Endodermal cell (in vitro differentiated cells): ENCODE data around the gene ACOT8. TPM values are rescaled to one million over a fixed set of nuclear protein-coding genes. Genes with fewer than 3 reads are reported as not detected.
A peak's percentile ranks its signal among the peaks of the same experiment; 100 is the strongest.
"Not testable (repeated sequence)": the region's sequence is repeated elsewhere in the genome, so short reads cannot be mapped to it uniquely, and the experiment has no call there.

Experiments
- DNase-seq: peaks from one replicate; pipeline ENCODE4 v3.0.0-alpha.2; 2017
- H3K27ac ChIP-seq: 2 replicates; pipeline ENCODE4 v1.5.1; 2013; ENCODE audit warnings: mild to moderate bottlenecking, low read depth, low read length, moderate library complexity
- H3K27me3 ChIP-seq: 2 replicates; pipeline ENCODE4 v1.6.1; 2013; ENCODE audit warnings: mild to moderate bottlenecking, low read length, moderate library complexity; ENCODE audit not compliant: insufficient read depth, control insufficient read depth, poor library complexity, severe bottlenecking
- H3K36me3 ChIP-seq: 2 replicates; pipeline ENCODE4 v1.7.0; 2013; ENCODE audit warnings: mild to moderate bottlenecking, low read length, moderate library complexity; ENCODE audit not compliant: control insufficient read depth, insufficient read depth
- H3K4me1 ChIP-seq: one replicate; pipeline ENCODE4 v1.7.0; 2013; ENCODE audit warnings: low read length; ENCODE audit not compliant: control insufficient read depth, insufficient read depth
- H3K4me3 ChIP-seq: 2 replicates; pipeline ENCODE4 v1.5.1; 2013; ENCODE audit warnings: mild to moderate bottlenecking, low read length, moderate library complexity
- H3K9ac ChIP-seq: 2 replicates; pipeline ENCODE4 v1.6.1; 2013; ENCODE audit warnings: mild to moderate bottlenecking, low read length, moderate library complexity; ENCODE audit not compliant: poor library complexity, severe bottlenecking; ENCODE audit errors: extremely low read depth
- H3K9me3 ChIP-seq: 2 replicates; pipeline ENCODE4 v1.6.1; 2013; ENCODE audit warnings: mild to moderate bottlenecking, low read length, moderate library complexity; ENCODE audit not compliant: control insufficient read depth
- H3K27ac Mint-ChIP-seq: 2 replicates; pipeline ENCODE4 v1.8.0; 2020; ENCODE audit warnings: mixed read lengths
- H3K27me3 Mint-ChIP-seq: 2 replicates; pipeline ENCODE4 v1.8.0; 2021; ENCODE audit warnings: mild to moderate bottlenecking, mixed read lengths; ENCODE audit not compliant: insufficient read depth
- H3K36me3 Mint-ChIP-seq: 2 replicates; pipeline ENCODE4 v1.8.0; 2020; ENCODE audit warnings: low read depth, mixed read lengths
- H3K4me1 Mint-ChIP-seq: 2 replicates; pipeline ENCODE4 v1.8.0; 2020; ENCODE audit warnings: mixed read lengths
- H3K4me3 Mint-ChIP-seq: 2 replicates; pipeline ENCODE4 v1.8.0; 2020; ENCODE audit warnings: mild to moderate bottlenecking, moderate library complexity, mixed read lengths
- H3K9me3 Mint-ChIP-seq: 2 replicates; pipeline ENCODE4 v1.8.0; 2020; ENCODE audit warnings: mild to moderate bottlenecking, mixed read lengths
- WGBS, 2 experiments: methylation state at CpG; one replicate each; pipeline versions ENCODE4 v1.1.5 to v1.1.7; 2013; ENCODE audit warnings: missing lambda C conversion rate in 2 of 2, mixed read lengths in 1 of 2; ENCODE audit not compliant: insufficient coverage in 1 of 2, insufficient read length in 1 of 2; 5-methylcytosine and 5-hydroxymethylcytosine counted together
- total RNA-seq, 2 donors: library from RNA; stranded (reverse); fragmentation: NEBNext Ultra II Directional in 1 of 2; extraction: Animal tissue kit (Norgen Biotek cat#: 25700) in 1 of 2; gene quantifications; 2 replicates in 1 of 2; 3 replicates in 1 of 2; pipeline ENCODE4 v1.2.1, GENCODE V29; 2021
- TF ChIP-seq, protein P1 (sequence below): fragments of 200-600 bp; sonication (generic); conservative IDR thresholded peaks from 2 replicates; pipeline ENCODE4 v1.5.0; 2021; ENCODE audit warnings: antibody characterized with exemption, mild to moderate bottlenecking

The ACOT8 gene
- total RNA-seq, 2 donors from 2014 or later, result 24.3 to 27.9 TPM

DNA sequence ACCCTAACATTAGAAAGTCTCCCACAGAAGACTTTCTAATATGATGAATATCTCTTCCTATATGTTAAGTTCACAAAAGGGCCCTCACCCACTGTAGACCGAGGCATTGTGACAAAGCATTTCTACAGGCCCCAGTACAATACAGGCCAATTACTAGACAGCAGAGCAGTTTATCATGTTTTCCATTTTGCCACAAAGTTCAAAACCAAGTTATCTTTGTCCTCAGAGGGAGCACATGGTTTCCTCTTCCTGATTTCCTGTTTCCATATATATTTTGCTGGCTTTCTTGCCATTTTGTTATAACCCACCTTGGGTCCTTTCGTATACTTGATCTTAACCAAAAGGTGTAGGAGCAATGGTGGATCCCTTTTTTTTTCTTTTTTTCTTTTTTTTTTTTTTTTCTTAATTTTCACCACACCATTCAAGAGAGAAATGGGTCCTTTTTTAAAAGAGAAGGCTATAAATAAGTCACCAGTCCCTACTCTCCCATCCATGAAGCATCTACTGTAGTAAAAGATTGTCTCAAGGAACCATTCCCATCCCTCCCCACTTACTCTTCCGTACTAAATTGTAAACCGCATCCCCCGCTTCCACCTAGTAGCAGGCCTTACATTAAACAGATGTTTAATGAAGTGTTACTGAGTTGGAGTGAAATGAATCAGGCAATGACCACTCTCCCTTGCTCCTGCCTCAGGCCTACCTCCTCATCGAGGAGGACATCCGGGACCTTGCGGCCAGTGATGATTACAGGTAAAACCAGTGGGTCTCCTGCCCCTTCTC, 46.8 kb downstream of the ACOT8 start:
- no peak for DNase-seq
- peaks cover 3% of the 10 kb centered on the region for H3K4me1 ChIP-seq
- H3K27me3 ChIP-seq, result no peaks in the 10 kb centered on the region
- no peak overlapping the region for H3K4me3 ChIP-seq
- H3K36me3 ChIP-seq, result peaks cover 74% of the 10 kb centered on the region
- 95 to 100% methylated on average over 5 to 7 of the region's 8 CpGs for WGBS, 2 experiments
- H3K27ac Mint-ChIP-seq, result no peak overlapping the region
- H3K27ac ChIP-seq, result no peak overlapping the region
- H3K36me3 Mint-ChIP-seq, result peaks cover 51% of the 10 kb centered on the region
- H3K4me3 Mint-ChIP-seq, result no peak overlapping the region
- no peaks in the 10 kb centered on the region for H3K9me3 Mint-ChIP-seq
- H3K4me1 Mint-ChIP-seq, result peaks cover 9% of the 10 kb centered on the region
- no peaks in the 10 kb centered on the region for H3K27me3 Mint-ChIP-seq
- H3K9me3 ChIP-seq, result no peaks in the 10 kb centered on the region
- TF ChIP-seq, protein P1, sequence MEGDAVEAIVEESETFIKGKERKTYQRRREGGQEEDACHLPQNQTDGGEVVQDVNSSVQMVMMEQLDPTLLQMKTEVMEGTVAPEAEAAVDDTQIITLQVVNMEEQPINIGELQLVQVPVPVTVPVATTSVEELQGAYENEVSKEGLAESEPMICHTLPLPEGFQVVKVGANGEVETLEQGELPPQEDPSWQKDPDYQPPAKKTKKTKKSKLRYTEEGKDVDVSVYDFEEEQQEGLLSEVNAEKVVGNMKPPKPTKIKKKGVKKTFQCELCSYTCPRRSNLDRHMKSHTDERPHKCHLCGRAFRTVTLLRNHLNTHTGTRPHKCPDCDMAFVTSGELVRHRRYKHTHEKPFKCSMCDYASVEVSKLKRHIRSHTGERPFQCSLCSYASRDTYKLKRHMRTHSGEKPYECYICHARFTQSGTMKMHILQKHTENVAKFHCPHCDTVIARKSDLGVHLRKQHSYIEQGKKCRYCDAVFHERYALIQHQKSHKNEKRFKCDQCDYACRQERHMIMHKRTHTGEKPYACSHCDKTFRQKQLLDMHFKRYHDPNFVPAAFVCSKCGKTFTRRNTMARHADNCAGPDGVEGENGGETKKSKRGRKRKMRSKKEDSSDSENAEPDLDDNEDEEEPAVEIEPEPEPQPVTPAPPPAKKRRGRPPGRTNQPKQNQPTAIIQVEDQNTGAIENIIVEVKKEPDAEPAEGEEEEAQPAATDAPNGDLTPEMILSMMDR, result no peak
- no peak overlapping the region for H3K9ac ChIP-seq

DNA sequence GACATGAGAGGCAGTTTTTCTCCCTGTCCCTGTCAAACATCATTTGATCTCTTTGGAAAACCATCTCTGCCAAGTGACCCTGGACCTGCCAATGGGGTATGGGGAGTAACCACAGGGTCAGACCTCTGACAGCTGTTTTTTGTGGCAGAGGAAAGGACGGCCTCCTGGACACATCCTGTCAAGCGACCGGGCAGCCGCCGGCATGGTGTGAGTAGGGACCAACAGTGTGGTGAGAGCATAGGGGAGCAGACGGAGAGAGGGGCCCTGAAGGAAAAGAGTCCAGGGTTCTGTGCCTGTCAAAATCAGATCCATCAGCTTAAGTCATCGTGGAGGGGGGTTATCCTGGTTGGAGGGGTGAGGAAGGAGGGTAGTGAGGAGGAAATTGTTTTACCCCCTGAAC, 55.3 kb downstream of the ACOT8 start:
- no peak overlapping the region for H3K4me3 ChIP-seq
- no peaks in the 10 kb centered on the region for H3K9me3 ChIP-seq
- H3K27me3 ChIP-seq, result no peaks in the 10 kb centered on the region
- Mint-ChIP-seq H3K36me3 (peaks cover 53% of the 10 kb centered on the region), H3K4me3 (no peak overlapping the region), H3K27me3 (no peaks in the 10 kb centered on the region), H3K27ac (no peak overlapping the region), H3K4me1 (no peaks in the 10 kb centered on the region), H3K9me3 (no peaks in the 10 kb centered on the region)
- H3K4me1 ChIP-seq, result no peaks in the 10 kb centered on the region
- no peak overlapping the region for H3K9ac ChIP-seq
- H3K27ac ChIP-seq, result no peak overlapping the region
- peaks cover 59% of the 10 kb centered on the region for H3K36me3 ChIP-seq
- TF ChIP-seq, protein P1, result no peak
- no peak for DNase-seq
- 88 to 90% methylated on average over 7 of the region's 7 CpGs for WGBS, 2 experiments

DNA sequence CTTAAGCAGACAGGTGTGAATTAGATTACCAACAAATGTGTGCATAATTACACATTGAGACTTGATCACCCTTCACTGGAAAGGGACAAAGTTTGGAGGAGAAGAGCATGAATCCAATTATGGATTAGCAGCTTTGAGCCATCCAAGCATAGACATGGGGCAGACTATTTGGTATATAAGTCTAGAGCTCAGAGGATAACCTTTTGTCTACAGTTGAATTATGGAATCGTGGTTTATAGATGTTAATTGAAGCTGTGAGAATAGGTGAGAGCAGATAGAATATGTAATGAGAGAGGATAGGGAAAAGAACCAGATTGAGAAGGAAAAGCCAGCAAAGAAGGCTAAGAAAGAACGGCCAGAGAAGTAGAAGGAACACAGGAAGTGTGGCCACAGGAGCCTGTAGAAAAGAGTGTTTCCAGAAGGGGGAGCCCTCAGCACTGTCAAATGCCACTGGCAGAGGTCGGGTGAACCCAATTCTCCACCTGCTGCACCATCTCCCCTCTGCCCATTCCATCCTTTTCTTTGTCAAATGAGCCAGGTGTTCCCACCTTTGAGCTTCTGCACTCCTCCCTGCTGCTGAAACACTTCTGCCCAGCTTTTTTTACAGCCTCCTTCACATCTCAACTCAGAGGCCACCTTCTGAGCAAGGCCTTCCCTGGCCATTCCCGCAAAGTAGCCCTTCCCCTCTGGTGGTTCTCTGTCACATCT, 58.1 kb downstream of the ACOT8 start:
- Histone ChIP-seq H3K9me3 (no peaks in the 10 kb centered on the region), H3K36me3 (peaks cover 59% of the 10 kb centered on the region), H3K27ac (no peak overlapping the region), H3K27me3 (no peaks in the 10 kb centered on the region), H3K4me3 (no peak overlapping the region), H3K9ac (no peak overlapping the region), H3K4me1 (no peaks in the 10 kb centered on the region)
- peak; percentile 90 for DNase-seq
- WGBS, 2 experiments, result 52 to 56% methylated on average over 3 to 4 of the region's 4 CpGs
- Mint-ChIP-seq H3K9me3 (no peaks in the 10 kb centered on the region), H3K4me3 (no peak overlapping the region), H3K36me3 (peaks cover 54% of the 10 kb centered on the region), H3K4me1 (no peaks in the 10 kb centered on the region), H3K27me3 (no peaks in the 10 kb centered on the region), H3K27ac (no peak overlapping the region)
- TF ChIP-seq, protein P1, result peak; percentile 89

DNA sequence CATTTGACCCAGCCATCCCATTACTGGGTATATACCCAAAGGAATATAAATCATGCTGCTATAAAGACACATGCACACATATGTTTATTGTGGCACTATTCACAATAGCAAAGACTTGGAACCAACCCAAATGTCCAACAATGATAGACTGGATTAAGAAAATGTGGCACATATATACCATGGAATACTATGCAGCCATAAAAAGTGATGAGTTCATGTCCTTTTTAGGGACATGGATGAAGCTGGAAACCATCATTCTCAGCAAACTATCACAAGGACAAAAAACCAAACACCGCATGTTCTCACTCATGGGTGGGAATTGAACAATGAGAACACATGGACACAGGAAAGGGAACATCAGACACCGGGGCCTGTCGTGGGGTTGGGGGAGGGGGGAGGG, 59.2 kb downstream of the ACOT8 start:
- not testable (repeated sequence) for H3K4me3 ChIP-seq, H3K27me3 ChIP-seq, H3K9me3 ChIP-seq, H3K4me3 Mint-ChIP-seq, H3K27me3 Mint-ChIP-seq, H3K27ac Mint-ChIP-seq, H3K9me3 Mint-ChIP-seq, H3K27ac ChIP-seq, H3K4me1 Mint-ChIP-seq, H3K9ac ChIP-seq, H3K4me1 ChIP-seq, DNase-seq
- 91% methylated on average over 2 of the region's 3 CpGs; no CpG with 5 or more reads in 1 of the 2 experiments for WGBS, 2 experiments
- peaks cover 55% of the 10 kb centered on the region for H3K36me3 ChIP-seq
- H3K36me3 Mint-ChIP-seq, result peaks cover 52% of the 10 kb centered on the region

DNA sequence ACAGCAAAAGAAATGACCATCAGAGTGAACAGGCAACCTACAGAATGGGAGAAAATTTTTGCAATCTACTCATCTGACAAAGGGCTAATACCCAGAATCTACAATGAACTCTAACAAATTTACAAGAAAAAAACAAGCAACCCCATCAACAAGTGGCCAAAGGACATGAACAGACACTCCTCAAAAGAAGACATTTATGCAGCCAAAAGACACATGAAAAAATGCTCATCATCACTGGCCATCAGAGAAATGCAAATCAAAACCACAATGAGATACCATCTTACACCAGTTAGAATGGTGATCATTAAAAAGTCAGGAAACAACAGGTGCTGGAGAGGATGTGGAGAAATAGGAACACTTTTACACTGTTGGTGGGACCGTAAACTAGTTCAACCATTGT, 59.7 kb downstream of the ACOT8 start:
- not testable (repeated sequence) for H3K4me1 ChIP-seq, H3K9ac ChIP-seq, H3K27ac Mint-ChIP-seq, H3K27me3 ChIP-seq, H3K9me3 ChIP-seq, H3K4me3 ChIP-seq, H3K27ac ChIP-seq, H3K27me3 Mint-ChIP-seq, H3K4me1 Mint-ChIP-seq, DNase-seq, H3K9me3 Mint-ChIP-seq, H3K4me3 Mint-ChIP-seq
- H3K36me3 ChIP-seq, result peaks cover 51% of the 10 kb centered on the region
- peaks cover 52% of the 10 kb centered on the region for H3K36me3 Mint-ChIP-seq
- no CpG with 5 or more reads among the region's 1 CpG for WGBS, 2 experiments
